Fibroblast of pulmonary artery (primary cell): ENCODE data around the gene SAFB2.

Source experiments
- DNase-seq: peaks from one replicate; pipeline ENCODE4 v3.0.0-alpha.2; 2010; ENCODE audit warnings: low read depth
- H3K4me3 ChIP-seq: replicated peaks from 2 replicates; pipeline ENCODE4 v1.5.1; 2011; ENCODE audit warnings: low read depth, mild to moderate bottlenecking, control low read depth, low read length, moderate library complexity
- TF ChIP-seq, protein P1 (sequence below): IDR thresholded peaks from 2 replicates; pipeline ENCODE4 v1.5.1; 2011; ENCODE audit warnings: mild to moderate bottlenecking, control low read depth, low read length, inconsistent platforms; ENCODE audit errors: missing control alignments

Gene SAFB2

DNA sequence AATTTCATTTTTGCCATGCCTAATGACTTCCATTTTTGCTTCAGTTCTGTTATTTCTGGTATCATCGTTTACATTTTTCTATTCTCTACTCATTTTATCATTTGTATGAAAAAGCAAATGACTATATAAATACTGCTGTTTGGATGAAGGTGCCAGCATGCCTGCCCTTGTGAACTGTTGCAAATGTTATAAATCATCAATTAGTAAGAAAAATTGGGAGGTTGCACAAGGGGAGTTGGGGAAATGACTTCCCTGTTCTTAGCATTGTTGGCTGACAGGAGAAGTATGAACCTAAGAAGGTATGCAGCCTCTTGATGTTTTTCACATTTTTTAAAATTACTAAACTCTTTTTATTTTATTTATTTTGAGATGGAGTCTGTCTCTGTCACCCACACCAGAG is 15.4 kb upstream of the SAFB2 start:
- TF ChIP-seq, protein P1, sequence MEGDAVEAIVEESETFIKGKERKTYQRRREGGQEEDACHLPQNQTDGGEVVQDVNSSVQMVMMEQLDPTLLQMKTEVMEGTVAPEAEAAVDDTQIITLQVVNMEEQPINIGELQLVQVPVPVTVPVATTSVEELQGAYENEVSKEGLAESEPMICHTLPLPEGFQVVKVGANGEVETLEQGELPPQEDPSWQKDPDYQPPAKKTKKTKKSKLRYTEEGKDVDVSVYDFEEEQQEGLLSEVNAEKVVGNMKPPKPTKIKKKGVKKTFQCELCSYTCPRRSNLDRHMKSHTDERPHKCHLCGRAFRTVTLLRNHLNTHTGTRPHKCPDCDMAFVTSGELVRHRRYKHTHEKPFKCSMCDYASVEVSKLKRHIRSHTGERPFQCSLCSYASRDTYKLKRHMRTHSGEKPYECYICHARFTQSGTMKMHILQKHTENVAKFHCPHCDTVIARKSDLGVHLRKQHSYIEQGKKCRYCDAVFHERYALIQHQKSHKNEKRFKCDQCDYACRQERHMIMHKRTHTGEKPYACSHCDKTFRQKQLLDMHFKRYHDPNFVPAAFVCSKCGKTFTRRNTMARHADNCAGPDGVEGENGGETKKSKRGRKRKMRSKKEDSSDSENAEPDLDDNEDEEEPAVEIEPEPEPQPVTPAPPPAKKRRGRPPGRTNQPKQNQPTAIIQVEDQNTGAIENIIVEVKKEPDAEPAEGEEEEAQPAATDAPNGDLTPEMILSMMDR, result no peak

DNA sequence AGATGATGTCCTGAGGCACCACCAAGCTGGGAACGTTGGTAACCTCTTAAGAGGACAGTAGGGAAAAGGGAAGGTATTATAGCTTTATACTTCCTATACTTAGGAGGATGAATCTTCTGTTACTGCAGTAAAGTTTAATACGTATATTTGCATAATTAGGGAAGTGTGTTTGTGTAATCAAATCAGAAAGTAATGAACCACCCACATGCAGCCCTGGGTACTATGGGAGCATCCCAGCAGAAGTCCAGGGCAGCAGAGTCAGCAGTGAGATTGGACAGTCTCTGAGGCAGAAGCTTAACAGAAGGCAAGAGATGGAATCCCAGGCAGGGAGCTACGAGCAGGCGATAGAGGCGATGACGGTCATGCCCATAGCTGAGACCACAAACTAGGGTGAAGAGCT is 12.9 kb upstream of the SAFB2 start:
- no peak for DNase-seq
- TF ChIP-seq, protein P1, result no peak
- no peak overlapping the region for H3K4me3 ChIP-seq

More for the DNA sequence above, 15.4 kb upstream of the SAFB2 start:
- DNase-seq, result no peak
- H3K4me3 ChIP-seq, result no peak overlapping the region

DNA sequence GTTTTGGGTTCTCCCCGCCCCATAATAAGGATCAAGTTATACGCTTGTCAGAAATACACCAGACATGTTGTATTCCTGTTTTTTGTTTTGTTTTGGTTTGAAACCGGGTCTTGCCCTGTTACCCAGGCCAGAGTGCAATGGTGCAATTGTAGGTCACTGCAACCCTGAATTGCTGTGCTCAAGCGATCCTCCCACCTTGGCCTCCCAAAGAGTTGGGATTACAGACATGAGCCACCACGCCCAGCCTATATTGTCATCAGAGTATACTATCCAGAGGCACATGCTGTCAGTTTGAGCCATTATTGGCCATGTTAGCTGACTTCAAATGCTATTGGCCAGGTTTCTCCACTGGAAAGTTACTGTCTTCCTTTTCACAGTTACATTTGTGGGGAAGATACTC is 10.1 kb upstream of the SAFB2 start:
- TF ChIP-seq, protein P1, result no peak
- no peak overlapping the region for H3K4me3 ChIP-seq
- no peak for DNase-seq

DNA sequence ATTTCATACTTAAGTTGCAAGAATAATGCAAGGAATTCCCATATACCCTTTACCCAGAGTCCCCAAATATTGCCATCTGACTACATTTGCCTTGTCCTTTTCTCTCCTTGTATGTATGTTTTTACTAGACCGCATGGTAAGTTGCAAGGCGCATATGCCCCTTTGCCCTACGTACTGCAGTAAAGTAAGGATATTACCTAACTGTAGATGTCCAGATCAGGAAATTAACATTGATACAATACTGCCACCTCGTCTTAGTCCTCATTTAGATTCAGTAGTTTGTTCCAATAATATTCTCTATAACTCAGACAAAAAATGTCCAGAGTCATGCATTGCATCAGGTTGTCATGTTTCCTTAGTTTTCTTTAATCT is 9.7 kb upstream of the SAFB2 start:
- DNase-seq, result no peak
- H3K4me3 ChIP-seq, result no peak overlapping the region
- TF ChIP-seq, protein P1, result no peak

DNA sequence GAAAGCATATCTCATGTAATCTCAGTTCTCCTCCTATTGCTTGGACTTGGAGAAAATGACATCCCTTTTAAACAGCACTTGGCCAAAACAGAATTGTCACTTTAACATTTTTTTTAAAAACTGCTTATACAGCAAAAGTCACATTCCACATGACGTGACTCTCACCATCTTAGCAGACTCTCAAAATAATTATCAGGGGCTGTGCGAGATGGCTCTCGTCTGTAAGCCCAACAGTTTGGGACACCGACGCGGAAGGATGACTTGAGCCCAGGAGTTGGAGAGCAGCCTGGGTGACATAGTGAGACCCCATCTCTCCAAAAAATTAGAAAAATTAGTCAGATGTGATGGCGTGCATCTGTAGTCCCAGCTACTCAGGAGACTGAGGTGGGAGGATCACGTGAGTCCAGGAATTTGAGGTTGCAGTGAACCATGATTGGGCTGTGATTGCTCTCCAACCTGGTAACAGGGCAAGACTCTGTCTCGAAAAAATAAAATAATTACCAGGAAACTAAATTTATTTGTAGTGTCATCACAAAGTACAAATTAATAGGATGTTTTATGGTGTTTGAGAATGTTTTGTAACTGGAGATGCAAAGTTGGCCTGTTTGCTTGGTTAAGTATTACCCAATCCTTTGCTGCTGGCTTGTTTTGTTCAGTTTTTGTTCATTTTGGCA is 9.1 kb upstream of the SAFB2 start:
- DNase-seq, result peak; percentile 35
- TF ChIP-seq, protein P1, result no peak
- H3K4me3 ChIP-seq, result no peak overlapping the region

DNA sequence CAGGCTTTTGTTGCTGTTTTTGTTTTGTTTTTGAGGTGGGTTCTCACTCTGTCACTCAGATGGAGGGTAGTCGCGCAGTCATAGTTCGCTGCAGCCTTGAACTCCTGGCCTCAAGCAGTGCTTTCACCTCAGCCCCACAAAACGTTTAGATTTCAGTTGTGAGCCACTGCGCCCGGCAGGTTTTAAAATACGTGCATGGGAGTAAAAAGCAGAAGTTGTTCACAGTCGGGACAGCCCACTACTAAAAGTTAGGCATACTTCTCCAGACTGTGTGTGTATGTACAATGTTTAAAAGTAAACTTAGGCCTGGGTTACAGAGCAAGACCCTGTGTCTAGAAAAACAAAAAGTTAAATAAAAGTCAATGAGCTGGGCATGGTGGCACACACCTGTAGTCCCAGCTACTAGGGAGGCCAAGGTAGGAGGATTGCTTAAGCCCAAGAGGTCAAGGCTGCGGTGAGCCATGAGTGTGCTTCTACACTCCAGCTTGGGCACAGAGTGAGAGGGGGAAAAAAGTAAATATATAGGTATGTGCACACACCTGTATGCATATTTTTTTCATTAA is 6.4 kb upstream of the SAFB2 start:
- no peak for DNase-seq
- H3K4me3 ChIP-seq, result no peak overlapping the region
- TF ChIP-seq, protein P1, result no peak

DNA sequence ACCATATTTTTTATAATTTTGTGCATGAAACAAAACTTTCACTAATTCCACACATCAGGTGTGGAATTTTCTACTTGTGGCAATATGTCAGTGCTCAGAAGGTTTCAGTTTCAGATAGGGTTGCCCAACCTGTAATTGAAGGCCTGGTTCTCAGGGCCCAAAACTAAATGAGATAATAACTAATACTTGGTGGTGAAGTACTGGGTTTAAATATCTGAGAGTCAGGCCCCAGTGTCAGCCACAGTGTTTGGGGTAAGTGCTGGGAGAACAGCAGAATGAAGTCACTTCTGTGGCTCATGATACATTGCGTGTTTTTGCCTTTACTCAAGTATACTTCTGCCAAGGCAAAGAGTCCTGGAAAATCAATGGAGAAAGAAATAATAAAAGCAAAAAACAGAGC is 5.9 kb upstream of the SAFB2 start:
- DNase-seq, result no peak
- TF ChIP-seq, protein P1, result no peak
- H3K4me3 ChIP-seq, result no peak overlapping the region
